AG04450 (cell line): Measurements from ENCODE around the gene ADAMTS18. TPM values are rescaled to one million over a fixed set of nuclear protein-coding genes. Genes with fewer than 3 reads are reported as not detected.
"Not testable (repeated sequence)": the region's sequence is repeated elsewhere in the genome, so short reads cannot be mapped to it uniquely, and the experiment has no call there.

Experiments
- CTCF ChIA-PET: fragments of 300-600, 350-600 bp; formaldehyde crosslinking; extraction: SDS; loops from one replicate; lab custom pipeline; 2022; ENCODE audit warnings: antibody characterized with exemption, inconsistent platforms; lab: Charles Lee
- POLR2A ChIA-PET: fragments of 350-600 bp; formaldehyde crosslinking; extraction: SDS; loops from one replicate; lab custom pipeline; 2021; ENCODE audit warnings: antibody characterized with exemption, inconsistent platforms; lab: Yijun Ruan, JAX
- DNase-seq: peaks from one replicate; pipeline ENCODE4 v3.0.0-alpha.2; 2011; ENCODE audit warnings: low read depth, low spot score
- H3K27ac ChIP-seq: one replicate; pipeline ENCODE4 v1.5.1; 2012; ENCODE audit warnings: low read depth, low read length, control low read depth
- H3K27me3 ChIP-seq: one replicate; pipeline ENCODE4 v1.6.0; 2012; ENCODE audit warnings: low read length; ENCODE audit not compliant: control insufficient read depth, insufficient read depth
- H3K4me3 ChIP-seq: 2 replicates; pipeline ENCODE4 v1.5.1; 2011; ENCODE audit warnings: mild to moderate bottlenecking, low read depth, low read length, control low read depth
- H3K9me3 ChIP-seq: 2 replicates; pipeline ENCODE4 v1.5.1; 2012; ENCODE audit warnings: low read length; ENCODE audit not compliant: control insufficient read depth, insufficient read depth
- CTCF ChIP-seq: IDR thresholded peaks from 2 replicates; pipeline ENCODE4 v1.5.1; 2011; ENCODE audit warnings: low read depth, low read length, control low read depth, inconsistent platforms
- polyA plus RNA-seq: library from polyadenylated mRNA; depleted of rRNA; stranded (reverse); fragments of >200 nt; gene quantifications from 2 replicates; pipeline ENCODE4 v1.2.3, GENCODE V29; 2011

ADAMTS18 gene
- polyA plus RNA-seq, 1 experiment, result not detected

GRCh38 chr16:77271532-77272426 lies 163.1 kb downstream of the ADAMTS18 start:
- DNase-seq, result no peak
- Histone ChIP-seq H3K9me3 (0 out of 2 replicates have a peak, but pooled peaks cover 2% of the 10 kb centered on the region), H3K27me3 (no peaks in the 10 kb centered on the region), H3K27ac (no peak overlapping the region), H3K4me3 (no peak overlapping the region)
- ChIA-PET POLR2A (no interaction called here), CTCF (interaction anchor here (0.6 to 1.9 kb wide), 2 partner anchors 35 to 754 kb away, joined by 5 to 8 read pairs; no protein-coding TSS in a partner anchor)
- no peak for TF ChIP-seq CTCF

GRCh38 chr16:77266185-77266584 lies 168.6 kb downstream of the ADAMTS18 start:
- H3K9me3 ChIP-seq, H3K4me3 ChIP-seq, H3K27ac ChIP-seq, H3K27me3 ChIP-seq, DNase-seq, POLR2A ChIA-PET: not testable (repeated sequence)
- CTCF ChIA-PET, result interaction anchor here (0.6 kb wide), 3 partner anchors 134 to 806 kb away, joined by 4 to 5 read pairs (median 5); no protein-coding TSS in a partner anchor

- no peak for DNase-seq
- no peak for TF ChIP-seq CTCF
- ChIA-PET POLR2A (no interaction called here), CTCF (interaction anchor here (0.8 kb wide), 1 partner anchor 321 kb away, joined by 3 read pairs; no protein-coding TSS in a partner anchor)
- Histone ChIP-seq H3K4me3 (no peak overlapping the region), H3K27ac (no peak overlapping the region), H3K27me3 (no peaks in the 10 kb centered on the region), H3K9me3 (no peaks in the 10 kb centered on the region)
Measured at GRCh38 chr16:77262971-77263370, 171.9 kb downstream of the ADAMTS18 start.

- H3K9me3 ChIP-seq, result no peaks in the 10 kb centered on the region
- H3K27me3 ChIP-seq, result no peaks in the 10 kb centered on the region
- no peak overlapping the region for H3K27ac ChIP-seq
- DNase-seq, result no peak
- CTCF ChIA-PET, result interaction anchor here (2.5 kb wide), 1 partner anchor 14 kb away, joined by 7 read pairs; no protein-coding TSS in a partner anchor
- POLR2A ChIA-PET, result no interaction called here
- TF ChIP-seq CTCF, result no peak
- no peak overlapping the region for H3K4me3 ChIP-seq
Measured at GRCh38 chr16:77250400-77250799, 184.4 kb downstream of the ADAMTS18 start.

GRCh38 chr16:77246150-77246549 lies 188.7 kb downstream of the ADAMTS18 start:
- H3K9me3 ChIP-seq, result no peaks in the 10 kb centered on the region
- no peak overlapping the region for H3K27ac ChIP-seq
- no peaks in the 10 kb centered on the region for H3K27me3 ChIP-seq
- TF ChIP-seq CTCF, result no peak
- CTCF ChIA-PET, result interaction anchor here (0.9 to 2.4 kb wide), 2 partner anchors 8 to 338 kb away, joined by 3 to 11 read pairs; no protein-coding TSS in a partner anchor
- no peak overlapping the region for H3K4me3 ChIP-seq
- DNase-seq, result no peak
- POLR2A ChIA-PET, result no interaction called here

- CTCF ChIA-PET, DNase-seq, H3K4me3 ChIP-seq, POLR2A ChIA-PET, H3K27ac ChIP-seq, H3K27me3 ChIP-seq, H3K9me3 ChIP-seq: not testable (repeated sequence)
Measured at GRCh38 chr16:77242471-77242870, 192.4 kb downstream of the ADAMTS18 start.
